ENCODE results near the gene HHAT.

Gene HHAT

GRCh38 chr1:210506689-210507088 lies 178.0 kb downstream of the HHAT start:
- Histone ChIP-seq H3K79me2 (no peaks in the 10 kb centered on the region), H3K9me3 (ENCODE audit: control insufficient read depth, low read length) (no peaks in the 10 kb centered on the region), H2AFZ (no peak overlapping the region), H3K4me2 (ENCODE audit: low read length) (no peak overlapping the region), H3K9ac (no peak overlapping the region), H3K27me3 (ENCODE audit: control insufficient read depth, insufficient read depth, low read length) (no peaks in the 10 kb centered on the region), H3K4me3 (ENCODE audit: low read depth, low read length) (no peak overlapping the region), H3K4me1 (no peaks in the 10 kb centered on the region), H3K36me3 (ENCODE audit: control insufficient read depth, insufficient read depth, low read length) (no peaks in the 10 kb centered on the region), H3K27ac (no peak overlapping the region)
- TF ChIP-seq CTCF (IDR thresholded peaks at IDR 0.05) = no peak

- Histone ChIP-seq H3K9me3 (ENCODE audit: control insufficient read depth, low read length) (no peaks in the 10 kb centered on the region), H3K4me3 (ENCODE audit: low read depth, low read length) (no peak overlapping the region), H3K79me2 (no peaks in the 10 kb centered on the region), H2AFZ (no peak overlapping the region), H3K27ac (no peak overlapping the region), H3K36me3 (ENCODE audit: control insufficient read depth, insufficient read depth, low read length) (no peaks in the 10 kb centered on the region), H3K9ac (no peak overlapping the region), H3K4me1 (no peaks in the 10 kb centered on the region), H3K4me2 (ENCODE audit: low read length) (no peak overlapping the region), H3K27me3 (ENCODE audit: control insufficient read depth, insufficient read depth, low read length) (no peaks in the 10 kb centered on the region)
- TF ChIP-seq CTCF (IDR thresholded peaks at IDR 0.05) = no peak
These were observed 187.5 kb downstream of the HHAT start for GRCh38 chr1:210516092-210516656.

- H3K36me3 ChIP-seq (ENCODE audit: control insufficient read depth, insufficient read depth, low read length) = no peaks in the 10 kb centered on the region
- TF ChIP-seq CTCF (IDR thresholded peaks at IDR 0.05) = no peak
- H2AFZ ChIP-seq = no peak overlapping the region
These were observed 188.2 kb downstream of the HHAT start for GRCh38 chr1:210516697-210517459.

GRCh38 chr1:210523830-210524229 lies 195.1 kb downstream of the HHAT start:
- no peak overlapping the region for H3K4me2 ChIP-seq (ENCODE audit: low read length)
- no peak overlapping the region for H3K27ac ChIP-seq
- H3K27me3 ChIP-seq (ENCODE audit: control insufficient read depth, insufficient read depth, low read length) = no peaks in the 10 kb centered on the region
- H3K9ac ChIP-seq = no peak overlapping the region
- H2AFZ ChIP-seq = no peak overlapping the region
- no peaks in the 10 kb centered on the region for H3K4me1 ChIP-seq
- H3K36me3 ChIP-seq (ENCODE audit: control insufficient read depth, insufficient read depth, low read length) = no peaks in the 10 kb centered on the region
- no peaks in the 10 kb centered on the region for H3K9me3 ChIP-seq (ENCODE audit: control insufficient read depth, low read length)
- no peaks in the 10 kb centered on the region for H3K79me2 ChIP-seq
- no peak for TF ChIP-seq CTCF (IDR thresholded peaks at IDR 0.05)
- H3K4me3 ChIP-seq (ENCODE audit: low read depth, low read length) = no peak overlapping the region

More at GRCh38 chr1:210516697-210517459, 188.2 kb downstream of the HHAT start:
- Histone ChIP-seq H3K9me3 (ENCODE audit: control insufficient read depth, low read length) (no peaks in the 10 kb centered on the region), H3K9ac (no peak overlapping the region), H3K79me2 (no peaks in the 10 kb centered on the region), H3K4me3 (ENCODE audit: low read depth, low read length) (no peak overlapping the region), H3K4me1 (no peaks in the 10 kb centered on the region), H3K27me3 (ENCODE audit: control insufficient read depth, insufficient read depth, low read length) (no peaks in the 10 kb centered on the region), H3K27ac (no peak overlapping the region), H3K4me2 (ENCODE audit: low read length) (no peak overlapping the region)
